ENCODE measurements around the gene ARFIP2. TPM values are rescaled to one million over a fixed set of nuclear protein-coding genes. Genes with fewer than 3 reads are reported as not detected.

The ARFIP2 gene
- total RNA-seq, 1 experiment from 2014 or later = 100 TPM

GRCh38 chr11:6488821-6489220, 7.7 kb upstream of the ARFIP2 start:
- TF ChIP-seq, protein P1, sequence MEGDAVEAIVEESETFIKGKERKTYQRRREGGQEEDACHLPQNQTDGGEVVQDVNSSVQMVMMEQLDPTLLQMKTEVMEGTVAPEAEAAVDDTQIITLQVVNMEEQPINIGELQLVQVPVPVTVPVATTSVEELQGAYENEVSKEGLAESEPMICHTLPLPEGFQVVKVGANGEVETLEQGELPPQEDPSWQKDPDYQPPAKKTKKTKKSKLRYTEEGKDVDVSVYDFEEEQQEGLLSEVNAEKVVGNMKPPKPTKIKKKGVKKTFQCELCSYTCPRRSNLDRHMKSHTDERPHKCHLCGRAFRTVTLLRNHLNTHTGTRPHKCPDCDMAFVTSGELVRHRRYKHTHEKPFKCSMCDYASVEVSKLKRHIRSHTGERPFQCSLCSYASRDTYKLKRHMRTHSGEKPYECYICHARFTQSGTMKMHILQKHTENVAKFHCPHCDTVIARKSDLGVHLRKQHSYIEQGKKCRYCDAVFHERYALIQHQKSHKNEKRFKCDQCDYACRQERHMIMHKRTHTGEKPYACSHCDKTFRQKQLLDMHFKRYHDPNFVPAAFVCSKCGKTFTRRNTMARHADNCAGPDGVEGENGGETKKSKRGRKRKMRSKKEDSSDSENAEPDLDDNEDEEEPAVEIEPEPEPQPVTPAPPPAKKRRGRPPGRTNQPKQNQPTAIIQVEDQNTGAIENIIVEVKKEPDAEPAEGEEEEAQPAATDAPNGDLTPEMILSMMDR (IDR thresholded peaks at IDR 0.05; ENCODE audit: insufficient read depth in 1 of 2, low read depth in 1 of 2, low read length in 1 of 2, severe bottlenecking in 1 of 2, unreplicated experiment in 1 of 2) = no peak
- no peaks in the 10 kb centered on the region for H3K36me3 ChIP-seq (ENCODE audit: control insufficient read depth, insufficient read depth, low read length)
- no peaks in the 10 kb centered on the region for H3K9me3 ChIP-seq
- POLR2A ChIA-PET = interaction anchor here (1.3 kb wide), 1 partner anchor 8 kb away, joined by 5 read pairs; the partner anchor contains the start of genes ARFIP2 and TIMM10B
- Mint-ChIP-seq H3K9me3 (ENCODE audit: unreplicated experiment) (no peaks in the 10 kb centered on the region), H3K27ac (ENCODE audit: unreplicated experiment) (peak overlapping the region; percentile 29), H3K27me3 (ENCODE audit: insufficient read depth, unreplicated experiment) (no peaks in the 10 kb centered on the region), H3K36me3 (ENCODE audit: insufficient read depth, unreplicated experiment) (peaks cover 4% of the 10 kb centered on the region), H3K4me3 (ENCODE audit: unreplicated experiment) (peak overlapping the region; percentile 35), H3K4me1 (ENCODE audit: low read depth, unreplicated experiment) (peaks cover 6% of the 10 kb centered on the region)
- BruUV-seq (replicated peaks) = no TSS peak
- DNase-seq = no peak
- CTCF ChIA-PET = interaction anchor here (0.8 to 1.8 kb wide), 6 partner anchors 8 to 126 kb away, joined by 3 to 8 read pairs (median 4); partner anchors contain the start of genes APBB1, ARFIP2 and TIMM10B
- no peaks in the 10 kb centered on the region for H3K27me3 ChIP-seq (replicated peaks; ENCODE audit: control insufficient read depth, insufficient read depth, low read length)
- peaks cover 65% of the 10 kb centered on the region for H3K4me1 ChIP-seq
- intact Hi-C loops (cut with micrococcal nuclease; ENCODE audit: unreplicated experiment) = loop anchor here (1.0 to 2.0 kb wide), 2 partner anchors 31 to 194 kb away; partner anchors contain the start of gene MRPL17
- no peak overlapping the region for H3K4me3 ChIP-seq (ENCODE audit: low read depth, low read length)

- ChIA-PET POLR2A (no interaction called here), CTCF (interaction anchor here (0.8 kb wide), 1 partner anchor 109 kb away, joined by 3 read pairs; no protein-coding TSS in a partner anchor)
- Mint-ChIP-seq H3K4me3 (ENCODE audit: unreplicated experiment) (no peak overlapping the region), H3K27me3 (ENCODE audit: insufficient read depth, unreplicated experiment) (no peaks in the 10 kb centered on the region), H3K36me3 (ENCODE audit: insufficient read depth, unreplicated experiment) (peaks cover 5% of the 10 kb centered on the region), H3K4me1 (ENCODE audit: low read depth, unreplicated experiment) (peaks cover 6% of the 10 kb centered on the region), H3K9me3 (ENCODE audit: unreplicated experiment) (no peaks in the 10 kb centered on the region), H3K27ac (ENCODE audit: unreplicated experiment) (no peak overlapping the region)
- Histone ChIP-seq H3K27me3 (replicated peaks; ENCODE audit: control insufficient read depth, insufficient read depth, low read length) (no peaks in the 10 kb centered on the region), H3K36me3 (ENCODE audit: control insufficient read depth, insufficient read depth, low read length) (no peaks in the 10 kb centered on the region), H3K9me3 (no peaks in the 10 kb centered on the region), H3K4me1 (peaks cover 65% of the 10 kb centered on the region), H3K4me3 (ENCODE audit: low read depth, low read length) (no peak overlapping the region)
- no peak for DNase-seq
- no TSS peak for BruUV-seq (replicated peaks)
- TF ChIP-seq, protein P1 (IDR thresholded peaks at IDR 0.05; ENCODE audit: insufficient read depth in 1 of 2, low read depth in 1 of 2, low read length in 1 of 2, severe bottlenecking in 1 of 2, unreplicated experiment in 1 of 2) = no peak
- intact Hi-C loops (cut with micrococcal nuclease; ENCODE audit: unreplicated experiment) = loop anchor here (2.0 kb wide), 1 partner anchor 194 kb away; the partner anchor contains the start of gene MRPL17
Measured at GRCh38 chr11:6488342-6488741, 7.2 kb upstream of the ARFIP2 start.

DNA sequence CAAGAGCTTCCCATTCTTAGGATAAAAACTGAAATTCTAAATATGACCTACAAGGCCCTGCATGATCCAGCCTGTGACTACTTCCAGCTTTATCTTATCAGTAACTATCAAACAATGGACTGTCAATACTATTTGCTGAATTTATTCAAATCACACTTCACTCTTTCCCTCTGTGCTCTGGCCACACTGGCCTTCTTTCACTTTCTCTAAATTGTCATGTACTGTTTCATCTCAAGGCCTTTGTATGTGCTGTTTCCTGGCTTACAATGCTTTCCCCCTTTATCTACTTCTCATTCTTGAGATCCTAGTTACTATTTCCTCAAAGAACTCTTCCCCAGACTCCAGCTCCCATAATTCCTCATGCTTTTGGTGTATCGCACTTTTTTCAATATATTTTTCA, 5.8 kb upstream of the ARFIP2 start:
- CTCF ChIA-PET = no interaction called here
- TF ChIP-seq, protein P1 (IDR thresholded peaks at IDR 0.05; ENCODE audit: insufficient read depth in 1 of 2, low read depth in 1 of 2, low read length in 1 of 2, severe bottlenecking in 1 of 2, unreplicated experiment in 1 of 2) = no peak

More for the DNA sequence above, 5.8 kb upstream of the ARFIP2 start:
- H3K27me3 Mint-ChIP-seq (ENCODE audit: insufficient read depth, unreplicated experiment) = no peaks in the 10 kb centered on the region
- H3K27me3 ChIP-seq (replicated peaks; ENCODE audit: control insufficient read depth, insufficient read depth, low read length) = no peaks in the 10 kb centered on the region
- no peaks in the 10 kb centered on the region for H3K9me3 ChIP-seq
- H3K9me3 Mint-ChIP-seq (ENCODE audit: unreplicated experiment) = no peaks in the 10 kb centered on the region
- BruUV-seq (replicated peaks) = no TSS peak
- H3K4me3 Mint-ChIP-seq (ENCODE audit: unreplicated experiment) = no peak overlapping the region
- H3K4me1 Mint-ChIP-seq (ENCODE audit: low read depth, unreplicated experiment) = peaks cover 6% of the 10 kb centered on the region
- H3K4me3 ChIP-seq (ENCODE audit: low read depth, low read length) = no peak overlapping the region
- peaks cover 2% of the 10 kb centered on the region; the same call in 1 of the 2 replicates for H3K36me3 ChIP-seq (ENCODE audit: control insufficient read depth, insufficient read depth, low read length)
- peaks cover 17% of the 10 kb centered on the region for H3K36me3 Mint-ChIP-seq (ENCODE audit: insufficient read depth, unreplicated experiment)
- no peak for DNase-seq
- H3K4me1 ChIP-seq = peaks cover 74% of the 10 kb centered on the region
- no peak overlapping the region for H3K27ac Mint-ChIP-seq (ENCODE audit: unreplicated experiment)
- POLR2A ChIA-PET = no interaction called here
- intact Hi-C loops (cut with micrococcal nuclease; ENCODE audit: unreplicated experiment) = no loop called here

Data from Caco-2 (cell line).